ENCODE measurements around the gene NHSL2.

- TF ChIP-seq CTCF (IDR thresholded peaks at IDR 0.05; ENCODE audit: borderline replicate concordance, extremely low read depth, low read length, poor library complexity, severe bottlenecking), result no peak
- no peak for TF ChIP-seq EZH2 (IDR thresholded peaks at IDR 0.05; ENCODE audit: borderline replicate concordance, low read depth, low read length, severe bottlenecking)
Measured at GRCh38 chrX:72073633-72074032, 163.0 kb downstream of the NHSL2 start.

Measured in DND-41 (cell line).